Measurements from ENCODE around the gene SMIM5. TPM values are rescaled to one million over a fixed set of nuclear protein-coding genes. Genes with fewer than 3 reads are reported as not detected.
"Not testable (repeated sequence)": the region's sequence is repeated elsewhere in the genome, so short reads cannot be mapped to it uniquely, and the experiment has no call there.

The SMIM5 gene
- 1 to 10 TPM; 3.7 to 5.4 (median 4.3) TPM for polyA plus RNA-seq (ENCODE audit: insufficient read length in 3 of 3)

- peak in 1 of 3 donors; percentile 60 for DNase-seq (ENCODE audit: low read depth in 3 of 3, low spot score in 2 of 3)
Observed at GRCh38 chr17:75632863-75633485, at the start of gene SMIM5. TSS of gene SMIM5 (plus strand) at chr17:75633434. CDS start at chr17:75640202, 6,768 bp downstream.

- DNase-seq (ENCODE audit: low read depth in 3 of 3, low spot score in 2 of 3), result no peak
Observed at GRCh38 chr17:75584849-75585175, 48.4 kb upstream of the SMIM5 start.

- peak in 2 of 3 donors; percentile 29 to 36 for DNase-seq (ENCODE audit: low read depth in 3 of 3, low spot score in 2 of 3)
Observed at GRCh38 chr17:75587675-75588595, 45.3 kb upstream of the SMIM5 start, which contains the start of gene MYO15B. TSS of gene MYO15B (plus strand) at chr17:75587800. CDS start at chr17:75588058, 258 bp downstream.

- DNase-seq (ENCODE audit: low read depth in 3 of 3, low spot score in 2 of 3), result peak in 1 of 3 donors; percentile 17
Observed at GRCh38 chr17:75588596-75589011, 44.6 kb upstream of the SMIM5 start.

- peak in 2 of 3 donors; percentile 84 to 87 for DNase-seq (ENCODE audit: low read depth in 3 of 3, low spot score in 2 of 3)
Observed at GRCh38 chr17:75589012-75589918, 44.0 kb upstream of the SMIM5 start.

- DNase-seq (ENCODE audit: low read depth in 3 of 3, low spot score in 2 of 3), result no peak
Observed at GRCh38 chr17:75589919-75590303, 43.3 kb upstream of the SMIM5 start.

- DNase-seq (ENCODE audit: low read depth in 3 of 3, low spot score in 2 of 3), result no peak
Observed at GRCh38 chr17:75590314-75590761, 42.9 kb upstream of the SMIM5 start.

GRCh38 chr17:75590849-75591721 lies 42.1 kb upstream of the SMIM5 start:
- DNase-seq (ENCODE audit: low read depth in 3 of 3, low spot score in 2 of 3), result no peak

- no peak for DNase-seq (ENCODE audit: low read depth in 3 of 3, low spot score in 2 of 3)
Observed at GRCh38 chr17:75591722-75592302, 41.4 kb upstream of the SMIM5 start.

GRCh38 chr17:75592348-75593020 lies 40.8 kb upstream of the SMIM5 start:
- no peak for DNase-seq (ENCODE audit: low read depth in 3 of 3, low spot score in 2 of 3)

GRCh38 chr17:75593430-75593829 lies 39.8 kb upstream of the SMIM5 start:
- not testable (repeated sequence) for DNase-seq (ENCODE audit: low read depth in 3 of 3, low spot score in 2 of 3)

GRCh38 chr17:75594499-75595283 lies 38.5 kb upstream of the SMIM5 start:
- DNase-seq (ENCODE audit: low read depth in 3 of 3, low spot score in 2 of 3), result no peak

- DNase-seq (ENCODE audit: low read depth in 3 of 3, low spot score in 2 of 3), result no peak
Observed at GRCh38 chr17:75595284-75595919, 37.8 kb upstream of the SMIM5 start.

GRCh38 chr17:75595920-75596313 lies 37.3 kb upstream of the SMIM5 start:
- no peak for DNase-seq (ENCODE audit: low read depth in 3 of 3, low spot score in 2 of 3)

GRCh38 chr17:75596320-75597087 lies 36.7 kb upstream of the SMIM5 start:
- DNase-seq (ENCODE audit: low read depth in 3 of 3, low spot score in 2 of 3), result no peak

GRCh38 chr17:75601057-75601987 lies 31.9 kb upstream of the SMIM5 start:
- DNase-seq (ENCODE audit: low read depth in 3 of 3, low spot score in 2 of 3), result no peak

Data from right renal cortex interstitium (tissue), 3 donors.